ENCODE results near the gene TOGARAM1. TPM values are rescaled to one million over a fixed set of nuclear protein-coding genes. Genes with fewer than 3 reads are reported as not detected.

TOGARAM1 gene
- total and polyA plus RNA-seq, 9 of the 15 experiments (the other 6 are each of a cell fraction or from before 2014, with no cell fraction given): 1.3 to 6.4 (median 3.7) TPM

GRCh38 chr14:44961151-44961553, 838 bp upstream of the TOGARAM1 start (continued):
- TF ChIP-seq RBM39 (optimal IDR thresholded peaks at IDR 0.05; ENCODE audit: low read depth, low read length) (no peak), CEBPG (CRISPR knock-in tag; IDR thresholded peaks at IDR 0.05) (no peak), CEBPG (tag; conservative IDR thresholded peaks at IDR 0.05 in 1 of 2, IDR thresholded peaks at IDR 0.05 in 1 of 2) (no peak), HMGN3 (IDR thresholded peaks at IDR 0.05; ENCODE audit: borderline replicate concordance, extremely low read depth, insufficient read length, low read depth, low read length) (no peak), MAX (CRISPR knock-in tag; IDR thresholded peaks at IDR 0.05) (no peak), ATF2 (CRISPR knock-in tag; IDR thresholded peaks at IDR 0.05) (no peak), CREB1 (IDR thresholded peaks at IDR 0.05) (no peak), CREB1 (CRISPR knock-in tag; IDR thresholded peaks at IDR 0.05) (no peak), THRAP3 (IDR thresholded peaks at IDR 0.05; ENCODE audit: borderline replicate concordance) (no peak), ZNF445 (CRISPR knock-in tag; IDR thresholded peaks at IDR 0.05; ENCODE audit: low read depth) (no peak), NR3C1 (CRISPR knock-in tag; IDR thresholded peaks at IDR 0.05) (no peak), NR0B1 (IDR thresholded peaks at IDR 0.05; ENCODE audit: partially characterized antibody) (no peak), ZNF263 (CRISPR knock-in tag; IDR thresholded peaks at IDR 0.05; ENCODE audit: borderline replicate concordance) (no peak), JUN (IDR thresholded peaks at IDR 0.05; ENCODE audit: borderline replicate concordance, low read depth, low read length) (no peak), JUN (CRISPR knock-in tag; IDR thresholded peaks at IDR 0.05; ENCODE audit: borderline replicate concordance) (no peak)
